IMR-90 (cell line): ENCODE data around the gene CNPY2. TPM values are rescaled to one million over a fixed set of nuclear protein-coding genes. Genes with fewer than 3 reads are reported as not detected.
A peak's percentile ranks its signal among the peaks of the same experiment; 100 is the strongest.

Source experiments
- ATAC-seq: fragments of 200-7000 bp; cut with Tn5 transposase; 2 replicates; pipeline ENCODE4 v1.9.1; 2020; ENCODE audit warnings: low read depth, mild to moderate bottlenecking, moderate library complexity
- BruUV-seq: library from RNA; stranded (reverse); fragments of 400-500 nt; replicated peaks from 2 replicates; lab custom pipeline; 2021; lab: Mats Ljungman, UMichigan
- CTCF ChIA-PET: fragments of 300-600 bp; formaldehyde crosslinking; extraction: SDS; loops from one replicate; lab custom pipeline; 2021; ENCODE audit warnings: antibody characterized with exemption; lab: Yijun Ruan, JAX
- POLR2A ChIA-PET: fragments of 300-600 bp; sonication (Branson Sonifier 250); formaldehyde crosslinking; loops from one replicate; lab custom pipeline; 2022; ENCODE audit warnings: antibody characterized with exemption; ENCODE audit not compliant: unreplicated experiment; lab: Charles Lee
- DNase-seq: peaks from one replicate; pipeline ENCODE4 v3.0.0; 2013
- H2AFZ ChIP-seq: replicated peaks from 2 replicates; pipeline ENCODE3; 2013; ENCODE audit warnings: low read length, mild to moderate bottlenecking; ENCODE audit not compliant: poor library complexity
- H2AK5ac ChIP-seq: 2 replicates; pipeline ENCODE4 v1.6.1; 2013; ENCODE audit warnings: low read depth, low read length, inconsistent platforms
- H2AK9ac ChIP-seq: replicated peaks from 2 replicates; pipeline ENCODE3; 2013; ENCODE audit warnings: mild to moderate bottlenecking, low read depth, low read length, moderate library complexity; ENCODE audit not compliant: poor library complexity
- H2BK120ac ChIP-seq: 2 replicates; pipeline ENCODE4 v1.6.1; 2013; ENCODE audit warnings: low read depth, low read length, inconsistent platforms
- H2BK15ac ChIP-seq: 3 replicates; pipeline ENCODE4 v1.6.1; 2013; ENCODE audit warnings: low read depth, low read length, inconsistent platforms
- H2BK20ac ChIP-seq: 2 replicates; pipeline ENCODE4 v1.6.1; 2013; ENCODE audit warnings: low read depth, mild to moderate bottlenecking, inconsistent platforms, low read length, moderate library complexity
- H2BK5ac ChIP-seq: 2 replicates; pipeline ENCODE4 v1.6.1; 2013; ENCODE audit warnings: mild to moderate bottlenecking, low read depth, low read length, inconsistent platforms; ENCODE audit not compliant: poor library complexity, severe bottlenecking
- H3K14ac ChIP-seq: replicated peaks from 2 replicates; pipeline ENCODE4 v1.6.1; 2013; ENCODE audit warnings: low read depth, low read length, inconsistent platforms
- H3K18ac ChIP-seq: 2 replicates; pipeline ENCODE4 v1.6.1; 2013; ENCODE audit warnings: low read depth, low read length, control low read depth
- H3K23ac ChIP-seq: 2 replicates; pipeline ENCODE4 v1.6.1; 2013; ENCODE audit warnings: low read depth, low read length, inconsistent platforms
- H3K27ac ChIP-seq: 2 replicates; pipeline ENCODE4 v1.5.1; 2013; ENCODE audit warnings: mild to moderate bottlenecking, control low read depth, low read length; ENCODE audit not compliant: insufficient read depth
- H3K27me3 ChIP-seq: 2 replicates; pipeline ENCODE4 v1.6.1; 2013; ENCODE audit warnings: low read length; ENCODE audit not compliant: control insufficient read depth, insufficient read depth
- H3K36me3 ChIP-seq: 2 replicates; pipeline ENCODE4 v1.6.1; 2013; ENCODE audit warnings: low read length, mixed read lengths; ENCODE audit not compliant: control insufficient read depth, insufficient read depth
- H3K4ac ChIP-seq: 2 replicates; pipeline ENCODE4 v1.6.1; 2013; ENCODE audit warnings: low read depth, low read length, inconsistent platforms
- H3K4me1 ChIP-seq: 2 replicates; pipeline ENCODE4 v1.6.1; 2013; ENCODE audit warnings: low read length, mixed read lengths; ENCODE audit not compliant: control insufficient read depth, insufficient read depth
- H3K4me2 ChIP-seq: 2 replicates; pipeline ENCODE4 v1.6.1; 2013; ENCODE audit warnings: low read depth, mild to moderate bottlenecking, control low read depth, low read length, moderate library complexity
- H3K4me3 ChIP-seq: 2 replicates; pipeline ENCODE4 v1.5.1; 2013; ENCODE audit warnings: low read depth, mild to moderate bottlenecking, control low read depth, low read length, moderate library complexity; ENCODE audit not compliant: insufficient read depth
- H3K56ac ChIP-seq: 2 replicates; pipeline ENCODE4 v1.6.1; 2013; ENCODE audit warnings: low read length, inconsistent platforms; ENCODE audit not compliant: insufficient read depth; ENCODE audit errors: extremely low read depth
- H3K79me1 ChIP-seq, 2 experiments: 2 replicates each; pipeline ENCODE4 v1.6.1; 2013; ENCODE audit warnings: low read length in 2 of 2, inconsistent platforms in 1 of 2, low read depth in 1 of 2
- H3K9ac ChIP-seq: 2 replicates; pipeline ENCODE4 v1.6.1; 2013; ENCODE audit warnings: low read depth, low read length, control low read depth
- H3K9me1 ChIP-seq: 2 replicates; pipeline ENCODE4 v1.6.1; 2013; ENCODE audit warnings: low read length, inconsistent platforms; ENCODE audit not compliant: insufficient read depth
- H3K9me3 ChIP-seq: 2 replicates; pipeline ENCODE4 v1.6.1; 2013; ENCODE audit warnings: low read length; ENCODE audit not compliant: control insufficient read depth, insufficient read depth
- H4K20me1 ChIP-seq: 2 replicates; pipeline ENCODE4 v1.6.1; 2013; ENCODE audit warnings: low read length, inconsistent platforms; ENCODE audit not compliant: insufficient read depth
- H4K5ac ChIP-seq: 2 replicates; pipeline ENCODE4 v1.6.1; 2013; ENCODE audit warnings: mild to moderate bottlenecking, low read depth, low read length, control low read depth
- H4K8ac ChIP-seq, 2 experiments: 2 replicates each; pipeline ENCODE4 v1.6.1; 2013; ENCODE audit warnings: low read depth in 2 of 2, low read length in 2 of 2, control low read depth in 1 of 2, inconsistent platforms in 1 of 2
- H4K91ac ChIP-seq: 2 replicates; pipeline ENCODE4 v1.6.1; 2013; ENCODE audit warnings: low read depth, low read length, inconsistent platforms; ENCODE audit not compliant: insufficient read depth
- CEBPB ChIP-seq: IDR thresholded peaks from 2 replicates; pipeline ENCODE4 v1.6.1; 2012; ENCODE audit warnings: low read depth, low read length, improper control_type of control experiment
- CHD1 ChIP-seq: IDR thresholded peaks from 2 replicates; pipeline ENCODE4 v1.6.1; 2012; ENCODE audit warnings: low read depth, low read length, improper control_type of control experiment
- MAFK ChIP-seq: IDR thresholded peaks from 2 replicates; pipeline ENCODE4 v1.6.1; 2012; ENCODE audit warnings: low read depth, low read length, improper control_type of control experiment
- WGBS, 2 experiments: methylation state at CpG; one replicate each; pipeline versions ENCODE4 v1.1.5 to v1.1.7; 2013; ENCODE audit warnings: missing lambda C conversion rate in 2 of 2; ENCODE audit not compliant: insufficient read length in 1 of 2; ENCODE audit errors: extremely low coverage in 2 of 2; 5-methylcytosine and 5-hydroxymethylcytosine counted together
- dilution Hi-C: fragments of 300-500 bp; cut with HindIII; formaldehyde crosslinking; loops from one replicate; pipeline ENCODE4 v1.14.3; 2018; ENCODE audit warnings: low sequenced_read_pairs; ENCODE audit not compliant: unreplicated experiment
- in situ Hi-C: fragments of 300-500 bp; cut with MboI; formaldehyde crosslinking; loops from 3 replicates; pipeline ENCODE4 v1.14.3; 2019; ENCODE audit warnings: low sequenced_read_pairs, inconsistent platforms, mixed read lengths
- intact Hi-C: fragments of 100-400 bp; cut with micrococcal nuclease; formaldehyde crosslinking; loops from 2 replicates; pipeline ENCODE4 v1.10.0; 2022
- polyA plus RNA-seq, 3 experiments: library from polyadenylated mRNA; depleted of rRNA; stranded (reverse); fragments of >200 nt; gene quantifications; 2 replicates each; pipeline ENCODE4 v1.2.3, GENCODE V29; 2012; ENCODE audit warnings: low replicate concordance in 1 of 3
- total RNA-seq: library from RNA; depleted of rRNA; stranded (reverse); fragments of >200 nt; gene quantifications from 2 replicates; pipeline ENCODE4 v1.2.3, GENCODE V29; 2012

Gene CNPY2
- total and polyA plus RNA-seq, 2 of the 4 experiments (the other 2 are of a cell fraction): 65.2 to 175 TPM

- Histone ChIP-seq H2AFZ (peak overlapping the region; percentile 85), H2BK120ac (peak overlapping the region; percentile 48; the same call in 1 of the 2 replicates), H3K9ac (peak overlapping the region; percentile 90), H3K4me3 (peak overlapping the region; percentile 56), H2BK5ac (peak overlapping the region; percentile 81), H3K27me3 (no peaks in the 10 kb centered on the region), H3K4me2 (peak overlapping the region; percentile 95), H3K14ac (peak overlapping the region; percentile 89), H3K27ac (peak overlapping the region; percentile 68), H4K20me1 (no peaks in the 10 kb centered on the region), H3K9me1 (peaks cover 10% of the 10 kb centered on the region), H3K4me1 (peaks cover 5% of the 10 kb centered on the region; the same call in 1 of the 2 replicates), H2BK15ac (no peak overlapping the region), H2AK9ac (peak overlapping the region; percentile 92), H3K36me3 (no peaks in the 10 kb centered on the region), H3K18ac (peak overlapping the region; percentile 16; the same call in 1 of the 2 replicates), H4K8ac (peak overlapping the region; percentile 97 to 100), H2AK5ac (peak overlapping the region; percentile 49), H3K79me1 (peaks cover 10 to 24% of the 10 kb centered on the region in 2 experiments; a peak in 3 of 4 replicates), H3K23ac (peak overlapping the region; percentile 89), H2BK20ac (no peak overlapping the region), H3K9me3 (no peaks in the 10 kb centered on the region), H3K4ac (peak overlapping the region; percentile 81), H3K56ac (peak overlapping the region; percentile 87), H4K91ac (peak overlapping the region; percentile 58), H4K5ac (peak overlapping the region; percentile 85)
- no peak; the same call in 1 of the 2 replicates for ATAC-seq
- TF ChIP-seq CEBPB: no peak
- TF ChIP-seq MAFK: no peak
- no peak for TF ChIP-seq CHD1
- POLR2A ChIA-PET: interaction anchor here (1.1 kb wide), 1 partner anchor 10 kb away, joined by 4 read pairs; no protein-coding TSS in a partner anchor
- CTCF ChIA-PET: no interaction called here
- intact Hi-C loops: loop anchor here (1.0 kb wide), 1 partner anchor 130 kb away; no protein-coding TSS in a partner anchor
- no CpG with 5 or more reads among the region's 6 CpGs for WGBS, 2 experiments
- dilution Hi-C loops: no loop called here
- in situ Hi-C loops: no loop called here
- BruUV-seq: no TSS peak
- DNase-seq: no peak
Observed at GRCh38 chr12:56334490-56334793, 18.7 kb upstream of the CNPY2 start.
